Stimulated activated CD4-positive, alpha-beta T cell treated with anti-CD3 and anti-CD28 coated beads, Interleukin-2, amount 100 ng/mL, for 24 hours (primary cell): ENCODE measurements around the gene ALPG.

ENCODE experiments used
- DNase-seq, 2 donors: peaks; one replicate each; pipeline ENCODE4 v3.0.0-alpha.2; 2020

The ALPG gene

DNA sequence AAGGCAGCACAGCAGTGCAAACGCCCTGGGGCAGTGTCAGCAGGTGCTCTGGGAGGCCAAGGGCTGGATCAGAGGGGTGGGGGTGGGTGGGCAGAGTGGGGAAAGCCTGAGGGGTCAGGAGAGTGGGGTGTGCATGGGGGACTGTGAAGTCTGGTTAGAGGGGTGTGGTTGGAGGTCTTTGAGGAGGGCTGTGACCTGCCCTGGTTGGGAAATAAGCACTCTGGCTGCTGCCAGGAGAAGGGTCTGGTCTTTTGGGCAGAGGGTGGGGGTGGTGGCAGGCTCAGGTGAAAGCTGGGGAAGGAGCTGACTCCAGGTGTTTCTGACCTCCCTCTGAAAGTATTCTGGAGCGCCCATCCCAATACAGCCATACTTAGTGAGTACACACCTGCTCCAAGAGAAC, 53.5 kb downstream of the ALPG start:
- DNase-seq: no peak
